ENCODE data around the gene GAL3ST2. TPM values are rescaled to one million over a fixed set of nuclear protein-coding genes. Genes with fewer than 3 reads are reported as not detected.
A peak's percentile ranks its signal among the peaks of the same experiment; 100 is the strongest.
"Not testable (repeated sequence)": the region's sequence is repeated elsewhere in the genome, so short reads cannot be mapped to it uniquely, and the experiment has no call there.

Gene GAL3ST2
- total RNA-seq, 1 experiment from 2014 or later, result not detected

GRCh38 chr2:241741016-241741415 lies 35.6 kb upstream of the GAL3ST2 start:
- ChIA-PET CTCF (no interaction called here), POLR2A (ENCODE audit: unreplicated experiment) (interaction anchor here (0.6 to 0.7 kb wide), 2 partner anchors 55 to 426 kb away, joined by 3 to 6 read pairs; partner anchors contain the start of gene DTYMK)
- peak; percentile 92 for DNase-seq
- no peak overlapping the region for H3K27ac ChIP-seq (ENCODE audit: low read length)
- H3K4me3 ChIP-seq (ENCODE audit: low read length), result no peak overlapping the region
- no peak overlapping the region for H3K9ac ChIP-seq (ENCODE audit: low read length)
- intact Hi-C loops (cut with micrococcal nuclease), result no loop called here
- BruUV-seq (replicated peaks), result no TSS peak
- H3K4me2 ChIP-seq (ENCODE audit: low read length), result 0 out of 2 replicates have a peak overlapping the region, but pooled peaks have one; percentile 46
- no peaks in the 10 kb centered on the region; the same call in 1 of the 2 replicates for H3K36me3 ChIP-seq (ENCODE audit: low read depth, low read length)
- peaks cover 16% of the 10 kb centered on the region; the same call in 1 of the 2 replicates for H4K20me1 ChIP-seq (ENCODE audit: low read length)
- H3F3A ChIP-seq (ENCODE audit: low read length, unreplicated experiment), result no peaks in the 10 kb centered on the region
- no peak for TF ChIP-seq EZH2phosphoT487 (IDR thresholded peaks at IDR 0.05; ENCODE audit: borderline replicate concordance, low read length)
- TF ChIP-seq CTCF (conservative IDR thresholded peaks at IDR 0.05; ENCODE audit: low read depth, low read length), result no peak
- TF ChIP-seq EZH2 (IDR thresholded peaks at IDR 0.05; ENCODE audit: low read length, unreplicated experiment), result no peak
- H3K27me3 ChIP-seq (ENCODE audit: low read length), result no peaks in the 10 kb centered on the region
- 0 out of 2 replicates have a peak, but pooled peaks cover 2% of the 10 kb centered on the region for H3K79me2 ChIP-seq (ENCODE audit: low read length)
- H2AFZ ChIP-seq (ENCODE audit: low read length), result no peak overlapping the region
- no peaks in the 10 kb centered on the region for H3K9me2 ChIP-seq (replicated peaks; ENCODE audit: low read length)
- H3K4me1 ChIP-seq (ENCODE audit: insufficient read depth, low read length), result peaks cover 20% of the 10 kb centered on the region
- no peaks in the 10 kb centered on the region for H3K9me3 ChIP-seq (ENCODE audit: low read length)
- peak; percentile 97 for ATAC-seq

GRCh38 chr2:241742320-241742939 lies 34.2 kb upstream of the GAL3ST2 start:
- peaks cover 20% of the 10 kb centered on the region for H3K4me1 ChIP-seq (ENCODE audit: insufficient read depth, low read length)
- H3K36me3 ChIP-seq (ENCODE audit: low read depth, low read length), result no peaks in the 10 kb centered on the region; the same call in 1 of the 2 replicates
- ChIA-PET POLR2A (ENCODE audit: unreplicated experiment) (no interaction called here), CTCF (no interaction called here)
- 0 out of 2 replicates have a peak, but pooled peaks cover 2% of the 10 kb centered on the region for H3K79me2 ChIP-seq (ENCODE audit: low read length)
- BruUV-seq (replicated peaks), result no TSS peak
- no peaks in the 10 kb centered on the region for H3F3A ChIP-seq (ENCODE audit: low read length, unreplicated experiment)
- no peaks in the 10 kb centered on the region for H3K9me2 ChIP-seq (replicated peaks; ENCODE audit: low read length)
- H3K4me2 ChIP-seq (ENCODE audit: low read length), result no peak overlapping the region
- no peak overlapping the region for H3K27ac ChIP-seq (ENCODE audit: low read length)
- peaks cover 16% of the 10 kb centered on the region; the same call in 1 of the 2 replicates for H4K20me1 ChIP-seq (ENCODE audit: low read length)
- no peak overlapping the region for H2AFZ ChIP-seq (ENCODE audit: low read length)
- no peak overlapping the region for H3K9ac ChIP-seq (ENCODE audit: low read length)
- no peak for DNase-seq
- intact Hi-C loops (cut with micrococcal nuclease), result no loop called here
- TF ChIP-seq EZH2phosphoT487 (IDR thresholded peaks at IDR 0.05; ENCODE audit: borderline replicate concordance, low read length) (no peak), EZH2 (IDR thresholded peaks at IDR 0.05; ENCODE audit: low read length, unreplicated experiment) (no peak), CTCF (conservative IDR thresholded peaks at IDR 0.05; ENCODE audit: low read depth, low read length) (no peak)
- H3K27me3 ChIP-seq (ENCODE audit: low read length), result no peaks in the 10 kb centered on the region
- H3K9me3 ChIP-seq (ENCODE audit: low read length), result no peaks in the 10 kb centered on the region
- ATAC-seq, result no peak
- H3K4me3 ChIP-seq (ENCODE audit: low read length), result no peak overlapping the region

- POLR2A ChIA-PET (ENCODE audit: unreplicated experiment); H3K9me3 ChIP-seq (ENCODE audit: low read length); H3K27ac ChIP-seq (ENCODE audit: low read length); DNase-seq; intact Hi-C loops (cut with micrococcal nuclease); H3K4me3 ChIP-seq (ENCODE audit: low read length); H3K27me3 ChIP-seq (ENCODE audit: low read length); BruUV-seq (replicated peaks); H3K4me2 ChIP-seq (ENCODE audit: low read length); H3K9ac ChIP-seq (ENCODE audit: low read length); ATAC-seq; H3F3A ChIP-seq (ENCODE audit: low read length, unreplicated experiment); H3K36me3 ChIP-seq (ENCODE audit: low read depth, low read length); CTCF ChIA-PET; H3K9me2 ChIP-seq (replicated peaks; ENCODE audit: low read length); H3K79me2 ChIP-seq (ENCODE audit: low read length); H2AFZ ChIP-seq (ENCODE audit: low read length): not testable (repeated sequence)
- Histone ChIP-seq H3K4me1 (ENCODE audit: insufficient read depth, low read length) (peaks cover 20% of the 10 kb centered on the region), H4K20me1 (ENCODE audit: low read length) (peaks cover 16% of the 10 kb centered on the region; the same call in 1 of the 2 replicates)
Observed at GRCh38 chr2:241743008-241743407, 33.6 kb upstream of the GAL3ST2 start.

All from PC-3 (cell line).